Mesenchymal stem cell (in vitro differentiated cells and primary cell): ENCODE measurements around the gene RASA2.
A peak's percentile ranks its signal among the peaks of the same experiment; 100 is the strongest.

Source experiments
- DNase-seq: peaks from one replicate; pipeline ENCODE4 v3.0.0-alpha.2; 2013
- H2AFZ ChIP-seq: one replicate; pipeline ENCODE4 v1.6.1; 2013; ENCODE audit warnings: low read depth, mild to moderate bottlenecking, control low read depth, inconsistent platforms, low read length, moderate library complexity
- H2AK5ac ChIP-seq: 2 replicates; pipeline ENCODE4 v1.6.1; 2013; ENCODE audit warnings: low read length, moderate library complexity, mild to moderate bottlenecking, inconsistent platforms; ENCODE audit not compliant: severe bottlenecking
- H2BK120ac ChIP-seq: one replicate; pipeline ENCODE4 v1.6.1; 2013; ENCODE audit warnings: low read depth, mild to moderate bottlenecking, inconsistent platforms, low read length, moderate library complexity
- H2BK12ac ChIP-seq, 2 experiments: one replicate each; pipeline ENCODE4 v1.6.1; 2013; ENCODE audit warnings: inconsistent platforms in 2 of 2, low read length in 2 of 2, mild to moderate bottlenecking in 2 of 2, moderate library complexity in 2 of 2, control low read depth in 1 of 2
- H2BK15ac ChIP-seq: one replicate; pipeline ENCODE4 v1.6.1; 2013; ENCODE audit warnings: mild to moderate bottlenecking, low read depth, inconsistent platforms; ENCODE audit not compliant: poor library complexity, severe bottlenecking
- H2BK5ac ChIP-seq: 2 replicates; pipeline ENCODE4 v1.6.1; 2013; ENCODE audit warnings: low read depth, mild to moderate bottlenecking, low read length, control low read depth, inconsistent platforms; ENCODE audit not compliant: poor library complexity, severe bottlenecking
- H3K14ac ChIP-seq, 2 experiments: one replicate each; pipeline ENCODE4 v1.6.1; 2013; ENCODE audit warnings: inconsistent platforms in 2 of 2, low read length in 2 of 2, control low read depth in 1 of 2, mild to moderate bottlenecking in 1 of 2, moderate library complexity in 1 of 2
- H3K18ac ChIP-seq, 2 experiments: one replicate each; pipeline ENCODE4 v1.6.1; 2013; ENCODE audit warnings: inconsistent platforms in 2 of 2, low read length in 2 of 2, control low read depth in 1 of 2, low read depth in 1 of 2, mild to moderate bottlenecking in 1 of 2
- H3K23ac ChIP-seq, 2 experiments: one replicate each; pipeline ENCODE4 v1.6.1; 2013; ENCODE audit warnings: inconsistent platforms in 2 of 2, low read length in 2 of 2, mild to moderate bottlenecking in 2 of 2, moderate library complexity in 2 of 2, control low read depth in 1 of 2
- H3K27ac ChIP-seq: 2 replicates; pipeline ENCODE4 v1.5.1; 2013; ENCODE audit warnings: mild to moderate bottlenecking, moderate library complexity, low read length, control low read depth, inconsistent platforms; ENCODE audit not compliant: poor library complexity, severe bottlenecking
- H3K27me3 ChIP-seq, 2 experiments: 2 replicates each; pipeline versions ENCODE4 v1.6.1 to v1.7.0; 2013; ENCODE audit warnings: low read length in 2 of 2, mild to moderate bottlenecking in 2 of 2, moderate library complexity in 2 of 2, control low read depth in 1 of 2, inconsistent platforms in 1 of 2; ENCODE audit not compliant: control insufficient read depth in 1 of 2, insufficient read depth in 1 of 2
- H3K36me3 ChIP-seq, 2 experiments: 2 replicates each; pipeline versions ENCODE4 v1.6.1 to v1.7.0; 2013; ENCODE audit warnings: low read length in 2 of 2, control low read depth in 1 of 2, inconsistent platforms in 1 of 2, low read depth in 1 of 2, mild to moderate bottlenecking in 1 of 2; ENCODE audit not compliant: insufficient read depth in 2 of 2, control insufficient read depth in 1 of 2
- H3K4ac ChIP-seq, 2 experiments: one replicate each; pipeline ENCODE4 v1.6.1; 2013; ENCODE audit warnings: inconsistent platforms in 2 of 2, low read length in 2 of 2, mild to moderate bottlenecking in 2 of 2, moderate library complexity in 2 of 2, control low read depth in 1 of 2, low read depth in 1 of 2
- H3K4me1 ChIP-seq: 2 replicates; pipeline ENCODE4 v1.6.1; 2013; ENCODE audit warnings: low read depth, low read length, control low read depth; ENCODE audit not compliant: control insufficient read depth, insufficient read depth
- H3K4me2 ChIP-seq: 2 replicates; pipeline ENCODE4 v1.6.1; 2013; ENCODE audit warnings: low read length, mild to moderate bottlenecking, inconsistent platforms; ENCODE audit not compliant: poor library complexity, severe bottlenecking
- H3K4me3 ChIP-seq, 2 experiments: 2 replicates each; pipeline versions ENCODE4 v1.5.1 to v1.7.0; 2013; ENCODE audit warnings: low read length in 2 of 2, mild to moderate bottlenecking in 2 of 2, control low read depth in 1 of 2, low read depth in 1 of 2; ENCODE audit not compliant: insufficient read depth in 1 of 2
- H3K79me1 ChIP-seq: replicated peaks from 2 replicates; pipeline ENCODE4 v1.6.1; 2013; ENCODE audit warnings: mild to moderate bottlenecking, control low read depth, low read length, inconsistent platforms; ENCODE audit not compliant: poor library complexity, severe bottlenecking
- H3K9ac ChIP-seq: 2 replicates; pipeline ENCODE4 v1.7.0; 2013; ENCODE audit warnings: mild to moderate bottlenecking, low read length, moderate library complexity
- H3K9me3 ChIP-seq: 2 replicates; pipeline ENCODE4 v1.7.0; 2013; ENCODE audit warnings: mild to moderate bottlenecking, low read length; ENCODE audit not compliant: control insufficient read depth
- H4K8ac ChIP-seq: one replicate; pipeline ENCODE4 v1.6.1; 2013; ENCODE audit warnings: inconsistent platforms, mild to moderate bottlenecking, low read length, moderate library complexity
- H4K91ac ChIP-seq: one replicate; pipeline ENCODE4 v1.6.1; 2013; ENCODE audit warnings: mild to moderate bottlenecking, low read length, inconsistent platforms
- WGBS: methylation state at CpG from one replicate; pipeline ENCODE4 v1.1.7; 2013; ENCODE audit warnings: mixed read lengths; 5-methylcytosine and 5-hydroxymethylcytosine counted together

The RASA2 gene

DNA sequence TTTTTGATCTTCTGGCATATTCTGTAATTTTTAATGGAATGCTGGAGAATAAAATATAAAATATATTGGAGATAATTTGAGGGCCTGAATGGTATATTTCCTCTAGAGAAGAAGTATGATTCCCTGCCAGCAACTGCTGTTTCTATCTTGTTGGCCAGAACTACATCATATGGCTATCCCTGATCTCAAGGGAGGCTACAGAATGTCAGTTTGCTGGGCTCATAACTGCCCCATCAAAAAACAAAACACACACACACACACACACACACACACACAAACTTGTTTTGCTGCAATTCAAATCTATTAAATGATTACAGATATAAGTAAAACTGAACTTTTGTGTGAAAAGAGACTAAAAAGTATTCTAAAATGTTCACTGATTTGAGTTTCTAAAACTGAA, 51.0 kb downstream of the RASA2 start:
- Histone ChIP-seq H2BK120ac (no peak overlapping the region), H3K14ac (no peak overlapping the region), H3K4me1 (no peaks in the 10 kb centered on the region), H3K4ac (no peak overlapping the region), H3K18ac (no peak overlapping the region), H4K8ac (no peak overlapping the region), H3K4me3 (no peak overlapping the region), H2BK12ac (no peak overlapping the region), H3K23ac (no peak overlapping the region), H2AK5ac (no peak overlapping the region), H4K91ac (no peak overlapping the region), H3K79me1 (peaks cover 10% of the 10 kb centered on the region), H2AFZ (no peak overlapping the region), H3K27ac (no peak overlapping the region), H3K36me3 (peaks cover 4 to 56% of the 10 kb centered on the region in 2 experiments), H2BK15ac (no peak overlapping the region), H3K9me3 (peaks cover 6% of the 10 kb centered on the region), H3K4me2 (no peak overlapping the region), H3K27me3 (no peaks in the 10 kb centered on the region), H2BK5ac (no peak overlapping the region), H3K9ac (peak overlapping the region; percentile 17)
- DNase-seq: no peak

DNA sequence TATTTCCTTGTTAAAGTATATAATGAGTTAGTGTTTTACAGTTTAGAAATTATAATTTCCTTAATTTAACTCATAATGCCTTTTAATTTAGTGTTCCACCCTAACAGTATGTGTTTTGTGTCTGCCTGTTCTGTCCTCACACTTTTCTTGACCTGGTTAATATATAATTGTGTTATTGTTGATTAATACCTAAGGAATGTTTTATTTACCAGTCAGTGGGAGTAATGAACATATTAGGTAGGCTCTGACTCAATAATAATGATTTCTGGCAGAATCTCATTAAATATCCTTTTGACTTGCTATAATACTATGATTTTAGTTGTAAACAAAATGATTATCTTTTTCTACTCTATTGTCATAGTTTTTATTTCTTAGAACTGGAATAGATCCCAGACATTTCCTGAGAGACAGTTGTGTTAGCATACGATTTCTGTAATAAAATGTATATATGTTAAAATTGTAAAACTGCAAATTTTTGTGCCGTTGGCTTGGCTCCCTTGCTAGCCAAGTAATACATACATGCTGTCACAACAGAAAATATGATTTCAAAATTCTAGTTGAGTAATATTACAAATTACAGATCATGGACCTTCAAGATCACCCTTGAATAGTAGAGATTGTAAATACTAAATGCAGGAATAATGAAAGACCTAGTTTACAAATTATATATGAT, 51.9 kb downstream of the RASA2 start:
- no peaks in the 10 kb centered on the region for H3K4me1 ChIP-seq
- H3K14ac ChIP-seq: no peak overlapping the region
- H3K27ac ChIP-seq: no peak overlapping the region
- no peak overlapping the region for H3K23ac ChIP-seq
- peaks cover 4 to 57% of the 10 kb centered on the region in 2 experiments for H3K36me3 ChIP-seq
- no peak overlapping the region for H3K4ac ChIP-seq
- H3K79me1 ChIP-seq: peaks cover 7% of the 10 kb centered on the region
- H4K91ac ChIP-seq: no peak overlapping the region
- H2AFZ ChIP-seq: no peak overlapping the region
- no peaks in the 10 kb centered on the region for H3K27me3 ChIP-seq
- no peak for DNase-seq
- H2BK15ac ChIP-seq: no peak overlapping the region
- H3K9me3 ChIP-seq: peaks cover 13% of the 10 kb centered on the region
- peak overlapping the region; percentile 17 for H3K9ac ChIP-seq
- WGBS: no CpG with 5 or more reads among the region's 2 CpGs
- no peak overlapping the region for H2BK12ac ChIP-seq
- H2BK5ac ChIP-seq: no peak overlapping the region
- H3K4me2 ChIP-seq: no peak overlapping the region
- no peak overlapping the region for H3K4me3 ChIP-seq
- no peak overlapping the region for H2BK120ac ChIP-seq
- no peak overlapping the region for H3K18ac ChIP-seq
- no peak overlapping the region for H2AK5ac ChIP-seq
- H4K8ac ChIP-seq: no peak overlapping the region

DNA sequence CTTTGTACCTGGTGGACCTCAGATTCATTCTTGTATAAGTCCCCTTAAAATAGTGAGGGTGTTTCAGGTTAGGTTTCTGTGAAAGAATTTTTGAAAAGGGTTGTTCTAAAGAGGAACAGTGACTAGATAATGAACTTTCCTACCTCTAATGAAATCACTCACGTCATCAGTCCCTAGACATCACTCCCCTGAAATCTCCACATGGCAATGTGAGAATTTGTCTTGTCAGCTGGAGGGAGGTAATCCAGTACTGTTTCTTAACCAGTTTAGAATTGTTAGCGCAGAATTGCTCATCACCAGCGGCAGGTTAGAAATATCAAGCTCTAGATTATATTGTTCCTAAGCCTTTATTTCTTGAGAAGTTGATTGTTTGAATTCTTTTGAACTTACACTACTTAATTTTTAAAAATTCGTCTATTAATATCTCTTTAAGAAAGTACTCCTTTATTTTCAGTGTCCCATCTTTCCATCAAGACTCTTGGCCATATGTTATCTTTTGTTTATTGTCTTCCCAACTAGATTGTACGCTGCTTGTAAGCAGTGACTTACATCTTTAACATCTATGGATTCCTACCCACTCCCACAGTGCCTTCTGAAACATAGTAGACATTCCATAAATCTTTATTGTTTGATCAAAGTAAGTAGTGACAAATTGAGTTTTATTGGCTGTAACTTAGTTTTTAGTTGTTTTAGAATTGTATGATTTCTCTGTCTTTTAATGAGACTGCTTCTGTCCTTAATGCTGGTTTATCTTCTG, 52.8 kb downstream of the RASA2 start:
- Histone ChIP-seq H3K4me1 (no peaks in the 10 kb centered on the region), H3K4me2 (no peak overlapping the region), H3K9me3 (peaks cover 21% of the 10 kb centered on the region), H2BK5ac (no peak overlapping the region), H2AFZ (no peak overlapping the region), H2BK15ac (no peak overlapping the region), H2AK5ac (no peak overlapping the region), H3K18ac (no peak overlapping the region), H3K27ac (no peak overlapping the region), H2BK12ac (no peak overlapping the region), H3K4ac (no peak overlapping the region), H3K27me3 (no peaks in the 10 kb centered on the region), H3K23ac (no peak overlapping the region), H3K4me3 (no peak overlapping the region), H4K91ac (no peak overlapping the region), H2BK120ac (no peak overlapping the region), H3K14ac (no peak overlapping the region), H4K8ac (no peak overlapping the region), H3K79me1 (peaks cover 8% of the 10 kb centered on the region), H3K9ac (no peak overlapping the region), H3K36me3 (peaks cover 7 to 63% of the 10 kb centered on the region in 2 experiments)
- 67% methylated on average over 1 of the region's 5 CpGs for WGBS
- no peak for DNase-seq

- H2AK5ac ChIP-seq: no peak overlapping the region
- H2AFZ ChIP-seq: no peak overlapping the region
- no peak overlapping the region for H4K8ac ChIP-seq
- H3K9ac ChIP-seq: no peak overlapping the region
- H3K4me3 ChIP-seq: no peak overlapping the region
- H2BK5ac ChIP-seq: no peak overlapping the region
- H3K27ac ChIP-seq: no peak overlapping the region
- H4K91ac ChIP-seq: no peak overlapping the region
- no peak overlapping the region for H2BK120ac ChIP-seq
- H3K4me1 ChIP-seq: no peaks in the 10 kb centered on the region
- 100% methylated on average over 1 of the region's 2 CpGs for WGBS
- peaks cover 26% of the 10 kb centered on the region for H3K9me3 ChIP-seq
- H3K79me1 ChIP-seq: peaks cover 9% of the 10 kb centered on the region
- DNase-seq: no peak
- H3K23ac ChIP-seq: no peak overlapping the region
- no peak overlapping the region for H3K4me2 ChIP-seq
- H3K27me3 ChIP-seq: no peaks in the 10 kb centered on the region
- no peak overlapping the region for H3K4ac ChIP-seq
- H3K18ac ChIP-seq: no peak overlapping the region
- H2BK15ac ChIP-seq: no peak overlapping the region
- H2BK12ac ChIP-seq: no peak overlapping the region
- H3K14ac ChIP-seq: no peak overlapping the region
- peaks cover 5 to 68% of the 10 kb centered on the region in 2 experiments for H3K36me3 ChIP-seq
These were observed 53.7 kb downstream of the RASA2 start for GRCh38 chr3:141540531-141540930.
